Measurements from ENCODE around the gene L1TD1. TPM values are rescaled to one million over a fixed set of nuclear protein-coding genes. Genes with fewer than 3 reads are reported as not detected.
"Not testable (repeated sequence)": the region's sequence is repeated elsewhere in the genome, so short reads cannot be mapped to it uniquely, and the experiment has no call there.

L1TD1 gene
- total RNA-seq, 6 experiments from 2014 or later, result not detected

DNA sequence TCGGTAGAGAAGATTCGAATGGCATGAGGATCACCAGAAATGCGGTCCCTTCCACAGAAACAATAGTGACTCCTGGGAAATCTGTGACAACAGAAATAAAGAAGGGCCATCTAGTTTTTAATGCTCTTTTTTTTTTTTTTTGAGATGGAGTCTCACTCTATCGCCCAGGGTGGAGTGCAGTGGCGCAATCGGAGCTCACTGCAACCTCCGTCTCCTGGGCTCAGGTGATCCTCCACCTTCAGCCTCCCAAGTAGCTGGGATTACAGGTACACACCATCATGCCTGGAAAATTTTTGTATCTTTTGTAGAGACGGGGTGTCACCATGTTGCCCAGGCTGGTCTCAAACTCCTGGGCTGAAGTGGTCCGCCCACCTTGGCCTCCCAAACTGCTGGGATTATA lies 43.9 kb downstream of the L1TD1 start:
- Mint-ChIP-seq H3K27ac (no peak overlapping the region), H3K36me3 (ENCODE audit: low read depth) (no peaks in the 10 kb centered on the region), H3K27me3 (ENCODE audit: insufficient read depth) (peaks cover 5% of the 10 kb centered on the region; the same call in 1 of the 2 replicates), H3K9me3 (peaks cover 5% of the 10 kb centered on the region; the same call in 1 of the 2 replicates), H3K4me3 (no peak overlapping the region), H3K4me1 (ENCODE audit: low read depth) (peaks cover 33% of the 10 kb centered on the region; the same call in 1 of the 2 replicates)
- no peak for DNase-seq
- TF ChIP-seq, protein P1, sequence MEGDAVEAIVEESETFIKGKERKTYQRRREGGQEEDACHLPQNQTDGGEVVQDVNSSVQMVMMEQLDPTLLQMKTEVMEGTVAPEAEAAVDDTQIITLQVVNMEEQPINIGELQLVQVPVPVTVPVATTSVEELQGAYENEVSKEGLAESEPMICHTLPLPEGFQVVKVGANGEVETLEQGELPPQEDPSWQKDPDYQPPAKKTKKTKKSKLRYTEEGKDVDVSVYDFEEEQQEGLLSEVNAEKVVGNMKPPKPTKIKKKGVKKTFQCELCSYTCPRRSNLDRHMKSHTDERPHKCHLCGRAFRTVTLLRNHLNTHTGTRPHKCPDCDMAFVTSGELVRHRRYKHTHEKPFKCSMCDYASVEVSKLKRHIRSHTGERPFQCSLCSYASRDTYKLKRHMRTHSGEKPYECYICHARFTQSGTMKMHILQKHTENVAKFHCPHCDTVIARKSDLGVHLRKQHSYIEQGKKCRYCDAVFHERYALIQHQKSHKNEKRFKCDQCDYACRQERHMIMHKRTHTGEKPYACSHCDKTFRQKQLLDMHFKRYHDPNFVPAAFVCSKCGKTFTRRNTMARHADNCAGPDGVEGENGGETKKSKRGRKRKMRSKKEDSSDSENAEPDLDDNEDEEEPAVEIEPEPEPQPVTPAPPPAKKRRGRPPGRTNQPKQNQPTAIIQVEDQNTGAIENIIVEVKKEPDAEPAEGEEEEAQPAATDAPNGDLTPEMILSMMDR (IDR thresholded peaks at IDR 0.05), result no peak

GRCh38 chr1:62239652-62240403 lies 45.2 kb downstream of the L1TD1 start:
- not testable (repeated sequence) for H3K9me3 Mint-ChIP-seq; DNase-seq; H3K4me3 Mint-ChIP-seq; H3K27ac Mint-ChIP-seq; H3K36me3 Mint-ChIP-seq (ENCODE audit: low read depth); H3K27me3 Mint-ChIP-seq (ENCODE audit: insufficient read depth)
- peaks cover 26% of the 10 kb centered on the region; the same call in 1 of the 2 replicates for H3K4me1 Mint-ChIP-seq (ENCODE audit: low read depth)

DNA sequence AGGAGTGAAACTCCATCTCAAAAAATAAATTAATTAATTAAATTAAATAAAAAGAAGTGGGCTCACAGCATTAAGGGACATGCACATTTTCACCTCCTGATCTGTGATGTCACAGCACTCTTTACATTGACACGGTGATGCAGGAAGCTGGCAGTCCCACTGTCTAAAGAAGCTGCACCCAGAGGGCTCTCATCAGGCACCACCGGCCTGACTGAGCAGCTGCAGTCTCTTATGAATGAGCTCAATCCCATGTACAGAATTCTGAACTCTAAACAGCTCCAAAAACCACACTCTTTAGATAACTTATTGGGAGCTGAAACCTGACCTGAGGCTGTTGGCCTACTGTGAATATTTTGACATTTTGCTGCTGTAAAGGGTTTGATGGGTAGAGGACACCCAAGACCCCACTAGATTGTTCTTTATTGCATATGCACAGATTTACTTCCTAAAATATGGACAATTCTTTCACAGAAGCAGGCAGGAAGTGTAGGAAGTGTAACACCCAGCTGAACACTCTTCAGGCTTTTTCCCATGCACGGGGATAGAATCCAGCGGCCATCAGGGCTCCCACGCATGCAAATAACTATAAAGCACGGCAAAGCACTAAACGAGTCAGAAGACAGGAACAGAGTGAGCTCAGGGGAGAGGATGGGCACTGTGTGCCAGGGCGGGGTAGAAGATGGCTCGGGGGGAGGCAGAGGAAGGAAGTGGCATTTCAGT lies 46.2 kb downstream of the L1TD1 start:
- TF ChIP-seq, protein P1 (IDR thresholded peaks at IDR 0.05), result no peak
- DNase-seq, result no peak
- no peak overlapping the region for H3K27ac Mint-ChIP-seq
- no peaks in the 10 kb centered on the region; the same call in 1 of the 2 replicates for H3K9me3 Mint-ChIP-seq
- peaks cover 5% of the 10 kb centered on the region; the same call in 1 of the 2 replicates for H3K27me3 Mint-ChIP-seq (ENCODE audit: insufficient read depth)
- peaks cover 19% of the 10 kb centered on the region; the same call in 1 of the 2 replicates for H3K4me1 Mint-ChIP-seq (ENCODE audit: low read depth)
- no peak overlapping the region for H3K4me3 Mint-ChIP-seq
- H3K36me3 Mint-ChIP-seq (ENCODE audit: low read depth), result no peaks in the 10 kb centered on the region

DNA sequence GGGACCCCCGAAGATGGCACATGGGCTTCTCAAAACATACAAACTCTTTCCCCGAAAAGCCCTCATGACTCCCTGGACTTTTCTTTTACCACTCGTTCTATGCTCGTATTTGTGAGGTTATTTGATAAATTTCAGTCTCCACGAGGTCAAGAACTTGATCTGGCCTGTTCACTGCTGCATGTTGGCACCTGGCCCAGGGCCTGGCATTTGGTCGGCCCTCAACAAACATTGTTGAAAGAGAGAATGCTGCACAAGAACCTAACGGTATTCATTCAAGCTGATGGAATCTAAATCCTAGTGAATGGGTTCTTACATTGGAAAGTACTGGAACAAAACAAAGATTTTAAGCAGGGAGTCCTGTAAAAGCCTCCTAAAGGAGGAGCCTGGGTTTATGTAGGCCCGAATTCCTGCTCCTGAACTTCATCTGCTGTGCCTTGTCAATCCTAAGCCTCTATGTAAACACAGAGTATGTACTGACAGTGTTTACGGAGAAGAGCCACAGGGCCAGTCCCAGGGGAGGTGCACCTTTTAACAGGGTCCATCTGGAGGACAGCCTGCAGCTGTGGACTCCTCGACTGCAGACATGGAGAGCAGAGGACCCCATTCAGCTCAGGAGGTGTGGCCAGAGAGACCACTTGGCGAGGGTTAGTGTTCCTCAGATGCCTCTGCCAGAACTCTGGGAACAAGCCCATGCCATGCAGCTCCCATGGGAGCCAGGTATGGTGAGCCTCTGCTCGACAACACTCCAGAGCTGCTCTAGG lies 46.9 kb downstream of the L1TD1 start:
- Mint-ChIP-seq H3K27ac (no peak overlapping the region), H3K27me3 (ENCODE audit: insufficient read depth) (peaks cover 5% of the 10 kb centered on the region; the same call in 1 of the 2 replicates), H3K36me3 (ENCODE audit: low read depth) (no peaks in the 10 kb centered on the region), H3K4me3 (no peak overlapping the region), H3K4me1 (ENCODE audit: low read depth) (peaks cover 15% of the 10 kb centered on the region; the same call in 1 of the 2 replicates), H3K9me3 (no peaks in the 10 kb centered on the region; the same call in 1 of the 2 replicates)
- TF ChIP-seq, protein P1 (IDR thresholded peaks at IDR 0.05), result no peak
- DNase-seq, result no peak

DNA sequence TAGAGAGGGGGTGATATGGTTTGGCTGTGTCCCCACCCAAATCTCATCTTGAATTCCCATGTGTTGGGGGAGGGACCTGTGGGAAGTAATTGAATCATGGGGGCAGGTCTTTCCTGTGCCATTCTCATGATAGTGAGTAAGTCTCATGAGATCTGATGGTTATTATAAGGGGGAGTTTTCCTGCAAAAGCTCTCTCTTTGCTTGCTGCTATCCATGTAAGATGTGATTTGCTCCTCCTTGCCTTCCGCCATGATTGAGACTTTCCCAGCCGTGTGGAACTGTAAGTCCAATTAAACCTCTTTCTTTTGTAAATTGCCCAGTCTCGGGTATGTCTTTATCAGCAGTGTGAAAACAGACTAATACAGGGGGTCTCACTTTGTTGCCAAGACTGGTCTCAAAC lies 49.7 kb downstream of the L1TD1 start:
- H3K27ac Mint-ChIP-seq; H3K36me3 Mint-ChIP-seq (ENCODE audit: low read depth); DNase-seq; H3K4me3 Mint-ChIP-seq; H3K9me3 Mint-ChIP-seq; H3K27me3 Mint-ChIP-seq (ENCODE audit: insufficient read depth); H3K4me1 Mint-ChIP-seq (ENCODE audit: low read depth): not testable (repeated sequence)

DNA sequence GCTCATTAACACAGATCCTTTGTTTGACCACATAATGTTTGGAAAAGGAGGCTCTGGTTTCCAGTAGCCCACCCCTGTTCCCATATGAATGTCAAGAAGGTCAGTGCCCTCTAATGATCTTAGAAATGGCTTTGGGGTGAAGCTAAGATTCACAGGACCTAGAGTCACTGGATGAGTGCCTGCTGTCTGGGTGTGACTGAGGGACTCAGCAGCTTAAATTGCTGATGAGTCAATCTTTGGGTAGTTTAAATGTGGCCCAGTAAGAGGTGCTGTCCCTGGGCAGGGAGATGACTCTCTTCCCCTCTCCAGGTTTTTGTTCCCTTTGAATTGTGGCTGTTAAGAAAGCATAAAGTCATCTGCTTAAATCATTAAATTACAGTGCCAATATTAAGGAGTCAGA lies 50.6 kb downstream of the L1TD1 start:
- TF ChIP-seq, protein P1 (IDR thresholded peaks at IDR 0.05), result no peak
- no peaks in the 10 kb centered on the region for H3K36me3 Mint-ChIP-seq (ENCODE audit: low read depth)
- H3K4me1 Mint-ChIP-seq (ENCODE audit: low read depth), result no peaks in the 10 kb centered on the region; the same call in 1 of the 2 replicates
- no peak overlapping the region for H3K27ac Mint-ChIP-seq
- DNase-seq, result no peak
- no peak overlapping the region for H3K4me3 Mint-ChIP-seq
- H3K9me3 Mint-ChIP-seq, result no peaks in the 10 kb centered on the region; the same call in 1 of the 2 replicates
- H3K27me3 Mint-ChIP-seq (ENCODE audit: insufficient read depth), result peaks cover 7% of the 10 kb centered on the region; the same call in 1 of the 2 replicates
